HepG2 (cell line): ENCODE data around the gene ELF2. TPM values are rescaled to one million over a fixed set of nuclear protein-coding genes. Genes with fewer than 3 reads are reported as not detected.

Source experiments
- ARID4A ChIP-seq: sonication (generic); formaldehyde crosslinking; IDR thresholded peaks from 2 replicates; pipeline ENCODE4 v1.5.0; 2020; ENCODE audit warnings: mild to moderate bottlenecking, missing genetic modification reagents, borderline replicate concordance
- CREB3 ChIP-seq: sonication (generic); formaldehyde crosslinking; IDR thresholded peaks from 2 replicates; pipeline ENCODE4 v1.5.0; 2020; ENCODE audit warnings: missing genetic modification reagents
- FOXM1 ChIP-seq: sonication (generic); formaldehyde crosslinking; IDR thresholded peaks from 2 replicates; pipeline ENCODE4 v1.5.0; 2020; ENCODE audit warnings: missing genetic modification reagents
- GATAD2A ChIP-seq: IDR thresholded peaks from 2 replicates; pipeline ENCODE4 v1.6.1; 2016
- HNRNPLL ChIP-seq: fragments of 200-400 bp; formaldehyde crosslinking; IDR thresholded peaks from 2 replicates; pipeline ENCODE4 v1.6.1; 2017; ENCODE audit warnings: mild to moderate bottlenecking, low read depth, low read length; ENCODE audit not compliant: poor library complexity, severe bottlenecking
- ISL2 ChIP-seq: sonication (generic); formaldehyde crosslinking; IDR thresholded peaks from 2 replicates; pipeline ENCODE4 v1.5.0; 2020; ENCODE audit warnings: missing genetic modification reagents
- JUND ChIP-seq: sonication (generic); formaldehyde crosslinking; IDR thresholded peaks from 2 replicates; pipeline ENCODE4 v1.8.0; 2022; ENCODE audit warnings: mild to moderate bottlenecking, missing genetic modification reagents
- KAT8 ChIP-seq: IDR thresholded peaks from 2 replicates; pipeline ENCODE4 v1.6.1; 2016; ENCODE audit warnings: missing genetic modification reagents, missing compliant biosample characterization
- KLF11 ChIP-seq: IDR thresholded peaks from 2 replicates; pipeline ENCODE4 v1.6.1; 2016; ENCODE audit warnings: missing compliant biosample characterization
- NRL ChIP-seq: sonication (generic); formaldehyde crosslinking; IDR thresholded peaks from 2 replicates; pipeline ENCODE4 v1.5.0; 2020; ENCODE audit warnings: missing genetic modification reagents, mild to moderate bottlenecking, moderate library complexity, borderline replicate concordance
- PHF21A ChIP-seq: sonication (generic); formaldehyde crosslinking; IDR thresholded peaks from 2 replicates; pipeline ENCODE4 v1.5.0; 2020; ENCODE audit warnings: mild to moderate bottlenecking, missing genetic modification reagents
- POGZ ChIP-seq: sonication (generic); formaldehyde crosslinking; IDR thresholded peaks from 2 replicates; pipeline ENCODE4 v1.4.0; 2020; ENCODE audit warnings: mild to moderate bottlenecking, missing genetic modification reagents
- PTBP1 ChIP-seq: fragments of 200-400 bp; formaldehyde crosslinking; IDR thresholded peaks from 2 replicates; pipeline ENCODE4 v1.6.1; 2018; ENCODE audit warnings: low read length, low read depth; ENCODE audit not compliant: poor library complexity, severe bottlenecking
- REL ChIP-seq: sonication (generic); formaldehyde crosslinking; conservative IDR thresholded peaks from 2 replicates; pipeline ENCODE4 v1.8.0; 2022; ENCODE audit warnings: mild to moderate bottlenecking, missing genetic modification reagents, moderate library complexity
- SIX1 ChIP-seq: sonication (generic); formaldehyde crosslinking; IDR thresholded peaks from 2 replicates; pipeline ENCODE4 v1.4.0; 2020; ENCODE audit warnings: missing genetic modification reagents, borderline replicate concordance
- SIX4 ChIP-seq: sonication (generic); formaldehyde crosslinking; IDR thresholded peaks from 2 replicates; pipeline ENCODE4 v1.4.0; 2020; ENCODE audit warnings: missing genetic modification reagents
- TBX2 ChIP-seq: sonication (generic); formaldehyde crosslinking; IDR thresholded peaks from 2 replicates; pipeline ENCODE4 v1.5.0; 2020; ENCODE audit warnings: missing genetic modification reagents, mild to moderate bottlenecking, borderline replicate concordance
- TFDP2 ChIP-seq: sonication (generic); formaldehyde crosslinking; IDR thresholded peaks from 2 replicates; pipeline ENCODE4 v1.4.0; 2020; ENCODE audit warnings: missing genetic modification reagents
- ZFX ChIP-seq: sonication (generic); formaldehyde crosslinking; IDR thresholded peaks from 2 replicates; pipeline ENCODE4 v1.4.0; 2020; ENCODE audit warnings: mild to moderate bottlenecking, low read depth, missing genetic modification reagents, moderate library complexity
- ZKSCAN5 ChIP-seq: sonication (generic); formaldehyde crosslinking; IDR thresholded peaks from 2 replicates; pipeline ENCODE4 v1.5.1; 2020; ENCODE audit warnings: mild to moderate bottlenecking, missing genetic modification reagents
- ZNF138 ChIP-seq: sonication (generic); formaldehyde crosslinking; IDR thresholded peaks from 2 replicates; pipeline ENCODE4 v1.5.0; 2020; ENCODE audit warnings: mild to moderate bottlenecking, low read depth, missing genetic modification reagents
- ZNF644 ChIP-seq: IDR thresholded peaks from 2 replicates; pipeline ENCODE4 v1.6.1; 2016; ENCODE audit warnings: low read depth
- ZNF7 ChIP-seq: IDR thresholded peaks from 2 replicates; pipeline ENCODE4 v1.6.1; 2016; ENCODE audit warnings: missing biosample characterization, missing genetic modification reagents
- ZNF784 ChIP-seq: sonication (generic); formaldehyde crosslinking; IDR thresholded peaks from 2 replicates; pipeline ENCODE4 v1.5.1; 2020; ENCODE audit warnings: missing genetic modification reagents, mild to moderate bottlenecking, borderline replicate concordance
- ZSCAN25 ChIP-seq: sonication (generic); formaldehyde crosslinking; IDR thresholded peaks from 2 replicates; pipeline ENCODE4 v1.8.0; 2022; ENCODE audit warnings: mild to moderate bottlenecking, missing genetic modification reagents
- ZSCAN30 ChIP-seq: sonication (generic); formaldehyde crosslinking; IDR thresholded peaks from 2 replicates; pipeline ENCODE4 v1.5.0; 2020; ENCODE audit warnings: mild to moderate bottlenecking, missing genetic modification reagents
- polyA plus RNA-seq, 8 experiments: library from polyadenylated mRNA; depleted of rRNA in 3 of 8; stranded (reverse) in 7 of 8; unstranded in 1 of 8; fragments of >200 nt; fragmentation: Illumina TruSeq in 4 of 8; extraction: Trizol in 4 of 8; gene quantifications; 2 replicates each; pipeline versions ENCODE4 v1.2.1 to v1.2.3, GENCODE V29; 2011 to 2016; ENCODE audit warnings: low read depth in 4 of 8, missing spikeins in 1 of 8, mixed read lengths in 1 of 8; ENCODE audit not compliant: insufficient read depth in 1 of 8
- total RNA-seq, 5 experiments: library from RNA; depleted of rRNA; stranded (reverse); fragments of >200 nt; fragmentation: Illumina TruSeq; extraction: Trizol; gene quantifications; 2 replicates each; pipeline ENCODE4 v1.2.3, GENCODE V29; 2016; ENCODE audit warnings: low read depth in 1 of 5

Gene ELF2
- total and polyA plus RNA-seq, 2 of the 13 experiments (the other 11 are each of a cell fraction or from before 2014, with no cell fraction given): 28.6 to 35.4 TPM

GRCh38 chr4:139214039-139214534 lies 37.1 kb upstream of the ELF2 start (continued):
- TF ChIP-seq ISL2 (CRISPR knock-in tag) (no peak), ZNF138 (CRISPR knock-in tag) (no peak), POGZ (peak; percentile 58; the same call in 1 of the 2 replicates), ZNF644 (0 out of 2 replicates have a peak, but pooled peaks have one; percentile 42), ARID4A (CRISPR knock-in tag) (peak; percentile 23; the same call in 1 of the 2 replicates), ZFX (no peak), HNRNPLL (no peak), PHF21A (CRISPR knock-in tag) (0 out of 2 replicates have a peak, but pooled peaks have one; percentile 47), FOXM1 (CRISPR knock-in tag) (no peak), NRL (CRISPR knock-in tag) (no peak), ZSCAN30 (CRISPR knock-in tag) (no peak), CREB3 (CRISPR knock-in tag) (no peak), PTBP1 (no peak), REL (CRISPR knock-in tag) (no peak), ZNF784 (CRISPR knock-in tag) (no peak), KAT8 (CRISPR knock-in tag) (0 out of 2 replicates have a peak, but pooled peaks have one; percentile 15), SIX4 (peak; percentile 91), GATAD2A (CRISPR knock-in tag) (peak; percentile 58; the same call in 1 of the 2 replicates), KLF11 (CRISPR knock-in tag) (no peak), SIX1 (CRISPR knock-in tag) (peak; percentile 73; the same call in 1 of the 2 replicates), ZKSCAN5 (CRISPR knock-in tag) (no peak), TFDP2 (CRISPR knock-in tag) (0 out of 2 replicates have a peak, but pooled peaks have one; percentile 19), TBX2 (CRISPR knock-in tag) (peak; percentile 41; the same call in 1 of the 2 replicates), ZSCAN25 (CRISPR knock-in tag) (no peak), ZNF7 (CRISPR knock-in tag) (no peak), JUND (CRISPR knock-in tag) (no peak)
